ENCODE measurements around the gene MYO3B. TPM values are rescaled to one million over a fixed set of nuclear protein-coding genes. Genes with fewer than 3 reads are reported as not detected.

MYO3B gene
- total and polyA plus RNA-seq, 2 of the 8 experiments (the other 6 are each of a cell fraction or from before 2014, with no cell fraction given): 0.17 to 0.19 TPM

DNA sequence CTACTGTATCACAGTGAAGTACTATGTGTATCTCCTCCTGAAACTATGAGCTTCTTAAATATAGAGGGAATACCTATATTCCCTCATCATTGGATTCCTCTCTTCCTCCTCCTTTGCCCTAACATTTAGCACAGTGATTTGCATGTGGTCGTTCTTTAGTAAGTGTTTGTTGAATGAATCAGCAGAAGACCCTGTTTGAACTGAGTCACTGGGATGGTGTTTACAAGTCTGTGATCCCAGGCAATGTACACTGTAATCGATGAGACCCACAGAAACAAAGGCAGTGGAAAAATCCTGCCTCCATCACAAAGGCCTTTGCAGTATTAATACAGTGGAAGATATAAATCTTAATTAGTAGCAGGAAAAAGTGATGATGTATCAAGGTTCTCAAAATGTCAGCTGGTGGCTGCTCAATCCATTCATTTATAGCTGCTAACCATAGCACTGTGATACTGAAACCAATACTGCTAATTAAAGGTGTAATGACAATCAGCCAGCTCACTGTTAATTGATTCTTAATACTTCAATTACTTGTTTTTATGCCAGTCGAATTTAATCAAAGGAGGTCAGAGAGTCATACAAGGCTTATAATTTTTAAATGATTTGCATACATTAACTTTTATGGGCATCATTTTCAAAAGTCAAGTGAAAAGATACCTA lies 20.8 kb upstream of the MYO3B start:
- Histone ChIP-seq H3K27me3 (replicated peaks in 1 of 4; ENCODE audit: control insufficient read depth in 3 of 4, extremely low read depth in 1 of 4, insufficient read depth in 3 of 4, low read length in 3 of 4) (no peaks in the 10 kb centered on the region), H2AK5ac (ENCODE audit: low read depth, low read length) (no peak overlapping the region), H3K4me3 (ENCODE audit: extremely low read depth in 1 of 4, insufficient read depth in 2 of 4, low read depth in 3 of 4, low read length in 4 of 4) (no peak overlapping the region), H3K79me2 (ENCODE audit: control insufficient read depth in 1 of 2, insufficient read depth in 2 of 2, low read length in 2 of 2) (no peaks in the 10 kb centered on the region), H2BK15ac (ENCODE audit: low read length) (no peak overlapping the region), H3K27ac (ENCODE audit: low read depth, low read length) (no peak overlapping the region), H3K79me1 (ENCODE audit: low read depth, low read length) (no peaks in the 10 kb centered on the region), H4K8ac (ENCODE audit: extremely low read depth, insufficient read depth, low read length) (no peak overlapping the region), H2BK12ac (ENCODE audit: low read depth, low read length) (no peak overlapping the region), H2BK5ac (ENCODE audit: low read depth, low read length) (no peak overlapping the region), H3K36me3 (ENCODE audit: control insufficient read depth in 2 of 4, insufficient read depth in 4 of 4, low read length in 3 of 4) (no peaks in the 10 kb centered on the region), H2BK120ac (replicated peaks; ENCODE audit: low read depth, low read length) (no peak overlapping the region), H3K23me2 (ENCODE audit: low read depth, low read length) (no peaks in the 10 kb centered on the region), H3K14ac (ENCODE audit: insufficient read length) (no peak overlapping the region), H4K20me1 (replicated peaks in 1 of 2; ENCODE audit: control insufficient read depth in 1 of 2, insufficient read depth in 2 of 2, low read length in 2 of 2) (no peaks in the 10 kb centered on the region), H2BK20ac (ENCODE audit: low read length) (no peak overlapping the region), H3K4me1 (replicated peaks in 1 of 4; ENCODE audit: control insufficient read depth in 3 of 4, insufficient read depth in 4 of 4, low read length in 3 of 4) (peaks cover 4 to 12% (median 7%) of the 10 kb centered on the region in 4 experiments), H3K9me3 (ENCODE audit: insufficient read depth in 2 of 2, low read depth in 1 of 2, low read length in 1 of 2) (no peaks in the 10 kb centered on the region; a peak in 2 of 4 replicates), H4K5ac (ENCODE audit: insufficient read length, low read depth, low read length) (no peak overlapping the region), H3K18ac (ENCODE audit: extremely low read depth, low read length) (no peak overlapping the region), H3K9ac (replicated peaks in 1 of 4; ENCODE audit: extremely low read depth in 1 of 4, low read depth in 3 of 4, low read length in 3 of 4) (no peak overlapping the region), H3K4me2 (ENCODE audit: insufficient read depth in 1 of 2, low read depth in 2 of 2, low read length in 2 of 2) (no peak overlapping the region), H3K4ac (replicated peaks; ENCODE audit: insufficient read length, low read depth, low read length) (no peak overlapping the region), H3K23ac (ENCODE audit: insufficient read length) (no peak overlapping the region), H2AFZ (ENCODE audit: low read length) (no peak overlapping the region), H3K56ac (replicated peaks; ENCODE audit: insufficient read length, low read depth, low read length) (no peak overlapping the region), H4K91ac (replicated peaks; ENCODE audit: insufficient read length, low read length) (no peak overlapping the region)
- ChIA-PET CTCF (ENCODE audit: partially characterized antibody) (interaction anchor here (0.6 to 1.5 kb wide), 2 partner anchors 88 to 151 kb away, joined by 3 to 4 read pairs; no protein-coding TSS in a partner anchor), POLR2A (ENCODE audit: partially characterized antibody) (no interaction called here)
- TF ChIP-seq MAFK (IDR thresholded peaks at IDR 0.05; ENCODE audit: low read depth, low read length) (no peak), KDM1A (IDR thresholded peaks at IDR 0.05; ENCODE audit: borderline replicate concordance, low read length) (no peak), NRF1 (IDR thresholded peaks at IDR 0.05; ENCODE audit: low read depth, low read length) (no peak), BRCA1 (IDR thresholded peaks at IDR 0.05; ENCODE audit: low read depth, low read length) (no peak), RXRA (IDR thresholded peaks at IDR 0.05; ENCODE audit: insufficient read depth, low read depth, low read length) (no peak), BACH1 (IDR thresholded peaks at IDR 0.05; ENCODE audit: low read length) (no peak), GABPA (IDR thresholded peaks at IDR 0.05; ENCODE audit: borderline replicate concordance, insufficient read depth, low read length) (no peak), SAP30 (IDR thresholded peaks at IDR 0.05; ENCODE audit: insufficient read depth, insufficient replicate concordance, low read length) (no peak), BCL11A (IDR thresholded peaks at IDR 0.05; ENCODE audit: low read depth in 2 of 2, low read length in 2 of 2) (no peak)
- FAIRE-seq (no peak), DNase-seq (ENCODE audit: low read depth in 1 of 2, low spot score in 2 of 2) (no peak)
- WGBS, 2 experiments (ENCODE audit: extremely low coverage in 1 of 2, insufficient coverage in 1 of 2, insufficient read length in 1 of 2, insufficient replicate concordance in 2 of 2, low coverage in 1 of 2, low lambda C conversion rate in 2 of 2, missing lambda C conversion rate in 1 of 2): 85% methylated on average over 3 of the region's 3 CpGs; no CpG with 5 or more reads in 1 of the 2 experiments
